Natural killer cell (primary cell): ENCODE results near the gene HCST. TPM values are rescaled to one million over a fixed set of nuclear protein-coding genes. Genes with fewer than 3 reads are reported as not detected.

Experiments
- ATAC-seq, 3 donors: fragments of 150-1000 bp in 2 of 3; fragments of 200-7000 bp in 1 of 3; cut with Tn5 transposase; 1 replicate in 1 of 3; 2 replicates in 2 of 3; pipeline ENCODE4 v1.10.0; 2021; ENCODE audit warnings: mild to moderate bottlenecking in 2 of 3, moderate library complexity in 2 of 3
- DNase-seq, 2 donors: peaks; one replicate each; pipeline versions ENCODE4 v3.0.0 to v3.0.0-alpha.2; 2013 to 2021; ENCODE audit warnings: mixed read lengths in 1 of 2
- H3K27ac ChIP-seq: one replicate; pipeline ENCODE4 v1.5.1; 2013; ENCODE audit warnings: mild to moderate bottlenecking, low read length
- H3K27me3 ChIP-seq: one replicate; pipeline ENCODE4 v1.6.1; 2013; ENCODE audit warnings: low read length; ENCODE audit not compliant: control insufficient read depth, insufficient read depth
- H3K36me3 ChIP-seq: one replicate; pipeline ENCODE4 v1.6.1; 2013; ENCODE audit warnings: low read length; ENCODE audit not compliant: control insufficient read depth, insufficient read depth
- H3K4me1 ChIP-seq: one replicate; pipeline ENCODE4 v1.6.1; 2013; ENCODE audit warnings: low read length; ENCODE audit not compliant: control insufficient read depth, insufficient read depth
- H3K4me3 ChIP-seq: one replicate; pipeline ENCODE4 v1.5.1; 2013; ENCODE audit warnings: low read length
- H3K9me3 ChIP-seq: one replicate; pipeline ENCODE4 v1.6.1; 2013; ENCODE audit warnings: low read length; ENCODE audit not compliant: control insufficient read depth, insufficient read depth
- H3K27ac Mint-ChIP-seq, 2 donors: one replicate each; pipeline ENCODE4 v1.8.0; 2022; ENCODE audit warnings: mild to moderate bottlenecking in 2 of 2, mixed read lengths in 2 of 2, moderate library complexity in 1 of 2
- H3K27me3 Mint-ChIP-seq, 2 donors: one replicate each; pipeline ENCODE4 v1.8.0; 2022; ENCODE audit warnings: low read depth in 2 of 2, mixed read lengths in 2 of 2
- H3K36me3 Mint-ChIP-seq: one replicate; pipeline ENCODE4 v1.8.0; 2022; ENCODE audit warnings: mixed read lengths
- H3K4me1 Mint-ChIP-seq, 2 donors: one replicate each; pipeline ENCODE4 v1.8.0; 2022; ENCODE audit warnings: mixed read lengths in 2 of 2
- H3K4me3 Mint-ChIP-seq: one replicate; pipeline ENCODE4 v1.8.0; 2022; ENCODE audit warnings: mild to moderate bottlenecking, moderate library complexity, mixed read lengths
- H3K9me3 Mint-ChIP-seq, 2 donors: one replicate each; pipeline ENCODE4 v1.8.0; 2022; ENCODE audit warnings: mixed read lengths in 2 of 2
- CTCF ChIP-seq: fragments of 200-600 bp; IDR thresholded peaks from one replicate; pipeline ENCODE4 v1.8.0; 2022; ENCODE audit warnings: antibody characterized with exemption
- WGBS: methylation state at CpG from one replicate; pipeline ENCODE4 v1.1.7; 2013; ENCODE audit warnings: missing lambda C conversion rate; ENCODE audit not compliant: insufficient coverage; 5-methylcytosine and 5-hydroxymethylcytosine counted together
- intact Hi-C: fragments of 100-400 bp; cut with micrococcal nuclease; formaldehyde crosslinking; loops from one replicate; pipeline ENCODE4 v1.14.2; 2022
- total RNA-seq, 4 donors: library from RNA; stranded (reverse); fragments of 120-200 nt in 1 of 4; gene quantifications; one replicate each; pipeline versions ENCODE4 v1.2.3 to v1.2.4, GENCODE V29; 2013 to 2022

HCST gene
- total RNA-seq, 3 donors from 2014 or later (not counting 1 experiment from before 2014, with no cell fraction given), result 281 to 307 (median 296) TPM

DNA sequence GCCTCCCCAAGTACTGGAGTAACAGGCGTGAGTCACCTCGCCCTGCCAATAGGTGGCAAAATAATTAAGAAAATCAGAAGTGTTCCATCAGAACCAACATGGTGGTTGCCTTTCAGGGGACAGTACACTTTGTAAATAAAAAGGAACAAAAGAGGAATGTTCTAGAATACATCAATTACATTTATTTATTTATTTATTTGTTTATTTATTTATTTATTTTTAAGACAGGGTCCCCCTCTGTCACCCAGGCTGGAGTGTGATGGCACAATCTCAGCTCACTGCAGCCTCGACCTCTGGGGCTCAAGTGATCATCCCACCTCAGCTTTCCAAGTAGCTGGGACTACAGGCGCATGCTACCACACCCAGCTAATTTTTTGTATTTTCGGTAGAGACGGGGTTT lies 18.7 kb downstream of the HCST start:
- no peak for DNase-seq
- no peaks in the 10 kb centered on the region for H3K36me3 Mint-ChIP-seq
- H3K36me3 ChIP-seq, result no peaks in the 10 kb centered on the region
- no peak overlapping the region for H3K4me3 Mint-ChIP-seq
- H3K4me3 ChIP-seq, result no peak overlapping the region
- no peaks in the 10 kb centered on the region for H3K27me3 Mint-ChIP-seq
- ATAC-seq, result no peak
- H3K4me1 Mint-ChIP-seq, result peaks cover 0 to 4% of the 10 kb centered on the region in 2 donors
- H3K4me1 ChIP-seq, result no peaks in the 10 kb centered on the region
- H3K9me3 ChIP-seq, result peaks cover 4% of the 10 kb centered on the region
- WGBS, result 82% methylated on average over 5 of the region's 6 CpGs
- H3K27me3 ChIP-seq, result no peaks in the 10 kb centered on the region
- intact Hi-C loops, result no loop called here
- TF ChIP-seq CTCF, result no peak
- no peak overlapping the region for H3K27ac ChIP-seq
- no peak overlapping the region for H3K27ac Mint-ChIP-seq
- no peaks in the 10 kb centered on the region for H3K9me3 Mint-ChIP-seq

GRCh38 chr19:35925501-35925900 lies 23.2 kb downstream of the HCST start:
- Histone ChIP-seq H3K9me3 (peaks cover 4% of the 10 kb centered on the region), H3K4me3 (no peak overlapping the region), H3K36me3 (no peaks in the 10 kb centered on the region), H3K27ac (no peak overlapping the region), H3K4me1 (peaks cover 36% of the 10 kb centered on the region), H3K27me3 (no peaks in the 10 kb centered on the region)
- ATAC-seq (no peak), DNase-seq (no peak)
- no peak overlapping the region for H3K4me3 Mint-ChIP-seq
- intact Hi-C loops, result no loop called here
- H3K36me3 Mint-ChIP-seq, result no peaks in the 10 kb centered on the region
- H3K27ac Mint-ChIP-seq, result no peak overlapping the region
- TF ChIP-seq CTCF, result no peak
- no peaks in the 10 kb centered on the region for H3K9me3 Mint-ChIP-seq
- WGBS, result 98% methylated on average over 2 of the region's 3 CpGs
- H3K27me3 Mint-ChIP-seq, result no peaks in the 10 kb centered on the region
- peaks cover 16 to 38% of the 10 kb centered on the region in 2 donors for H3K4me1 Mint-ChIP-seq

GRCh38 chr19:35928507-35928906 lies 26.2 kb downstream of the HCST start:
- 14% methylated on average over 5 of the region's 5 CpGs for WGBS
- Histone ChIP-seq H3K4me3 (no peak overlapping the region), H3K9me3 (peaks cover 4% of the 10 kb centered on the region), H3K27me3 (no peaks in the 10 kb centered on the region), H3K27ac (peak overlapping the region; percentile 77), H3K4me1 (peaks cover 48% of the 10 kb centered on the region), H3K36me3 (no peaks in the 10 kb centered on the region)
- Mint-ChIP-seq H3K4me1 (peaks cover 24 to 53% of the 10 kb centered on the region in 2 donors), H3K36me3 (no peaks in the 10 kb centered on the region), H3K27ac (peak overlapping the region; percentile 87), H3K9me3 (no peaks in the 10 kb centered on the region), H3K4me3 (peak overlapping the region; percentile 64), H3K27me3 (no peaks in the 10 kb centered on the region)
- intact Hi-C loops, result no loop called here
- DNase-seq (peak; percentile 37 to 49), ATAC-seq (peak; percentile 21 to 40 (median 27))
- TF ChIP-seq CTCF, result no peak

- H3K4me3 ChIP-seq, result no peak overlapping the region
- H3K27ac ChIP-seq, result peak overlapping the region; percentile 86
- no peak for TF ChIP-seq CTCF
- H3K9me3 ChIP-seq, result peaks cover 4% of the 10 kb centered on the region
- no peaks in the 10 kb centered on the region for H3K9me3 Mint-ChIP-seq
- H3K36me3 Mint-ChIP-seq, result no peaks in the 10 kb centered on the region
- peaks cover 24 to 53% of the 10 kb centered on the region in 2 donors for H3K4me1 Mint-ChIP-seq
- peak overlapping the region; percentile 81 for H3K4me3 Mint-ChIP-seq
- peaks cover 48% of the 10 kb centered on the region for H3K4me1 ChIP-seq
- intact Hi-C loops, result no loop called here
- peak in 1 of 3 donors; percentile 3 for ATAC-seq
- no peaks in the 10 kb centered on the region for H3K27me3 ChIP-seq
- 9% methylated on average over 2 of the region's 2 CpGs for WGBS
- peak overlapping the region; percentile 91 to 92 for H3K27ac Mint-ChIP-seq
- peak in 1 of 2 donors; percentile 66 for DNase-seq
- no peaks in the 10 kb centered on the region for H3K36me3 ChIP-seq
- no peaks in the 10 kb centered on the region for H3K27me3 Mint-ChIP-seq
Observed at GRCh38 chr19:35929876-35930275, 27.5 kb downstream of the HCST start.
